GM06990 (cell line): Measurements from ENCODE around the gene SOD3.

ENCODE experiments used
- DNase-seq: peaks from one replicate; pipeline ENCODE4 v3.0.0-alpha.2; 2011; ENCODE audit not compliant: insufficient read length; ENCODE audit errors: extremely low read depth
- H3K27me3 ChIP-seq: replicated peaks from 2 replicates; pipeline ENCODE4 v1.6.0; 2011; ENCODE audit warnings: low read length; ENCODE audit not compliant: control insufficient read depth, insufficient read depth
- H3K36me3 ChIP-seq: 2 replicates; pipeline ENCODE4 v1.5.1; 2011; ENCODE audit warnings: low read length; ENCODE audit not compliant: control insufficient read depth, insufficient read depth
- H3K4me3 ChIP-seq: replicated peaks from 2 replicates; pipeline ENCODE4 v1.5.1; 2011; ENCODE audit warnings: low read depth, mild to moderate bottlenecking, control low read depth, low read length
- CTCF ChIP-seq: IDR thresholded peaks from 2 replicates; pipeline ENCODE4 v1.5.1; 2011; ENCODE audit warnings: low read length, control low read depth, mild to moderate bottlenecking, inconsistent platforms; ENCODE audit not compliant: insufficient read depth, poor library complexity, severe bottlenecking

SOD3 gene

GRCh38 chr4:24799196-24799543, 3.8 kb downstream of the SOD3 start:
- Histone ChIP-seq H3K4me3 (no peak overlapping the region), H3K36me3 (no peaks in the 10 kb centered on the region), H3K27me3 (no peaks in the 10 kb centered on the region; the same call in 1 of the 2 replicates)
- no peak for TF ChIP-seq CTCF
- DNase-seq = no peak

GRCh38 chr4:24799544-24800324, 4.4 kb downstream of the SOD3 start:
- Histone ChIP-seq H3K4me3 (no peak overlapping the region), H3K36me3 (no peaks in the 10 kb centered on the region), H3K27me3 (no peaks in the 10 kb centered on the region; the same call in 1 of the 2 replicates)
- TF ChIP-seq CTCF = no peak
- DNase-seq = no peak

GRCh38 chr4:24800325-24800895, 5.0 kb downstream of the SOD3 start:
- H3K4me3 ChIP-seq = no peak overlapping the region
- no peak for DNase-seq
- H3K36me3 ChIP-seq = no peaks in the 10 kb centered on the region
- H3K27me3 ChIP-seq = no peaks in the 10 kb centered on the region; the same call in 1 of the 2 replicates
- TF ChIP-seq CTCF = no peak

- no peak for TF ChIP-seq CTCF
- Histone ChIP-seq H3K27me3 (no peaks in the 10 kb centered on the region; the same call in 1 of the 2 replicates), H3K36me3 (no peaks in the 10 kb centered on the region), H3K4me3 (no peak overlapping the region)
- DNase-seq = no peak
Observed at GRCh38 chr4:24801136-24801855, 5.9 kb downstream of the SOD3 start.

- H3K27me3 ChIP-seq = no peaks in the 10 kb centered on the region; the same call in 1 of the 2 replicates
- no peak for TF ChIP-seq CTCF
Observed at GRCh38 chr4:24802648-24803047, 7.3 kb downstream of the SOD3 start.

More at GRCh38 chr4:24802648-24803047, 7.3 kb downstream of the SOD3 start:
- Histone ChIP-seq H3K36me3 (no peaks in the 10 kb centered on the region), H3K4me3 (no peak overlapping the region)
- no peak for DNase-seq
